GM18868 (cell line): ENCODE data around the gene ADAT3.
A peak's percentile ranks its signal among the peaks of the same experiment; 100 is the strongest.

Experiments used
- ATAC-seq: cut with Tn5 transposase; IDR thresholded peaks from one replicate; pipeline ENCODE4 v1.9.1; 2021; ENCODE audit warnings: mild to moderate bottlenecking, moderate library complexity; ENCODE audit not compliant: unreplicated experiment

ADAT3 gene

GRCh38 chr19:1905110-1905862 is at the start of gene ADAT3, which contains the start of gene SCAMP4:
TSS of gene ADAT3 (plus strand) at chr19:1905399. CDS start at chr19:1912048, 6,649 bp downstream.
TSS of gene SCAMP4 (plus strand) at chr19:1905399. CDS start at chr19:1915020, 9,621 bp downstream.
- peak; percentile 84 for ATAC-seq

GRCh38 chr19:1855828-1856255 is 49.4 kb upstream of the ADAT3 start:
- no peak for ATAC-seq

- ATAC-seq, result no peak
Observed at GRCh38 chr19:1856345-1856697, 48.9 kb upstream of the ADAT3 start.

GRCh38 chr19:1856698-1857603 is 48.2 kb upstream of the ADAT3 start:
- ATAC-seq, result no peak

- no peak for ATAC-seq
Observed at GRCh38 chr19:1857648-1858326, 47.4 kb upstream of the ADAT3 start.

- ATAC-seq, result no peak
Observed at GRCh38 chr19:1858412-1859081, 46.7 kb upstream of the ADAT3 start.

- no peak for ATAC-seq
Observed at GRCh38 chr19:1859331-1859781, 45.8 kb upstream of the ADAT3 start.

GRCh38 chr19:1860042-1860775 is 45.0 kb upstream of the ADAT3 start:
- no peak for ATAC-seq

GRCh38 chr19:1860821-1861598 is 44.2 kb upstream of the ADAT3 start:
- ATAC-seq, result no peak

- ATAC-seq, result no peak
Observed at GRCh38 chr19:1861599-1862031, 43.6 kb upstream of the ADAT3 start.

- ATAC-seq, result no peak
Observed at GRCh38 chr19:1862068-1862423, 43.2 kb upstream of the ADAT3 start.

- no peak for ATAC-seq
Observed at GRCh38 chr19:1862424-1863327, 42.5 kb upstream of the ADAT3 start.

- ATAC-seq, result no peak
Observed at GRCh38 chr19:1863328-1863637, 41.9 kb upstream of the ADAT3 start, which contains the start of gene KLF16. TSS of gene KLF16 (minus strand) at chr19:1863579. CDS start at chr19:1863497, 82 bp downstream.

- peak; percentile 52 for ATAC-seq
Observed at GRCh38 chr19:1863638-1864479, 41.3 kb upstream of the ADAT3 start.

GRCh38 chr19:1864480-1865171 is 40.6 kb upstream of the ADAT3 start:
- ATAC-seq, result peak; percentile 33

GRCh38 chr19:1865172-1866010 is 39.8 kb upstream of the ADAT3 start:
- no peak for ATAC-seq
